ENCODE results near the gene SPAG16. TPM values are rescaled to one million over a fixed set of nuclear protein-coding genes. Genes with fewer than 3 reads are reported as not detected.

The SPAG16 gene
- total RNA-seq, 2 experiments from 2014 or later: 8.4 to 8.5 TPM

- no peaks in the 10 kb centered on the region for H3K27me3 Mint-ChIP-seq
- no peaks in the 10 kb centered on the region for H3K9me3 Mint-ChIP-seq
- H3K27ac Mint-ChIP-seq: no peak overlapping the region
- POLR2A ChIA-PET: no interaction called here
- no peak for DNase-seq
- no peaks in the 10 kb centered on the region for H3K4me1 Mint-ChIP-seq
- no peaks in the 10 kb centered on the region for H3K36me3 Mint-ChIP-seq (ENCODE audit: low read depth)
- CTCF ChIA-PET: no interaction called here
- H3K4me3 Mint-ChIP-seq: no peak overlapping the region
Observed at GRCh38 chr2:214377286-214377624, 1093.0 kb downstream of the SPAG16 start.

GRCh38 chr2:214378455-214379103 is 1094.3 kb downstream of the SPAG16 start:
- H3K27me3 Mint-ChIP-seq: no peaks in the 10 kb centered on the region
- H3K9me3 Mint-ChIP-seq: no peaks in the 10 kb centered on the region
- DNase-seq: no peak
- CTCF ChIA-PET: no interaction called here
- H3K36me3 Mint-ChIP-seq (ENCODE audit: low read depth): no peaks in the 10 kb centered on the region
- POLR2A ChIA-PET: no interaction called here
- no peak overlapping the region for H3K27ac Mint-ChIP-seq
- no peaks in the 10 kb centered on the region for H3K4me1 Mint-ChIP-seq
- no peak overlapping the region for H3K4me3 Mint-ChIP-seq

- Mint-ChIP-seq H3K4me3 (no peak overlapping the region), H3K9me3 (no peaks in the 10 kb centered on the region), H3K27me3 (no peaks in the 10 kb centered on the region), H3K36me3 (ENCODE audit: low read depth) (no peaks in the 10 kb centered on the region), H3K4me1 (no peaks in the 10 kb centered on the region), H3K27ac (no peak overlapping the region)
- ChIA-PET CTCF (no interaction called here), POLR2A (no interaction called here)
- no peak for DNase-seq
Observed at GRCh38 chr2:214379227-214379626, 1095.0 kb downstream of the SPAG16 start.

- no peak for DNase-seq
- Mint-ChIP-seq H3K9me3 (no peaks in the 10 kb centered on the region), H3K4me1 (no peaks in the 10 kb centered on the region), H3K4me3 (no peak overlapping the region), H3K36me3 (ENCODE audit: low read depth) (no peaks in the 10 kb centered on the region), H3K27me3 (no peaks in the 10 kb centered on the region), H3K27ac (no peak overlapping the region)
- ChIA-PET CTCF (no interaction called here), POLR2A (no interaction called here)
Observed at GRCh38 chr2:214380681-214381080, 1096.4 kb downstream of the SPAG16 start.

- Mint-ChIP-seq H3K9me3 (no peaks in the 10 kb centered on the region), H3K27me3 (no peaks in the 10 kb centered on the region), H3K4me3 (no peak overlapping the region), H3K4me1 (no peaks in the 10 kb centered on the region), H3K27ac (no peak overlapping the region), H3K36me3 (ENCODE audit: low read depth) (no peaks in the 10 kb centered on the region)
- ChIA-PET POLR2A (no interaction called here), CTCF (no interaction called here)
- no peak for DNase-seq
Observed at GRCh38 chr2:214382229-214382628, 1098.0 kb downstream of the SPAG16 start.

- Mint-ChIP-seq H3K4me1 (no peaks in the 10 kb centered on the region), H3K4me3 (no peak overlapping the region), H3K27ac (no peak overlapping the region), H3K36me3 (ENCODE audit: low read depth) (no peaks in the 10 kb centered on the region), H3K27me3 (no peaks in the 10 kb centered on the region), H3K9me3 (no peaks in the 10 kb centered on the region)
- ChIA-PET CTCF (no interaction called here), POLR2A (no interaction called here)
- no peak for DNase-seq
Observed at GRCh38 chr2:214386720-214387119, 1102.5 kb downstream of the SPAG16 start.

DNA sequence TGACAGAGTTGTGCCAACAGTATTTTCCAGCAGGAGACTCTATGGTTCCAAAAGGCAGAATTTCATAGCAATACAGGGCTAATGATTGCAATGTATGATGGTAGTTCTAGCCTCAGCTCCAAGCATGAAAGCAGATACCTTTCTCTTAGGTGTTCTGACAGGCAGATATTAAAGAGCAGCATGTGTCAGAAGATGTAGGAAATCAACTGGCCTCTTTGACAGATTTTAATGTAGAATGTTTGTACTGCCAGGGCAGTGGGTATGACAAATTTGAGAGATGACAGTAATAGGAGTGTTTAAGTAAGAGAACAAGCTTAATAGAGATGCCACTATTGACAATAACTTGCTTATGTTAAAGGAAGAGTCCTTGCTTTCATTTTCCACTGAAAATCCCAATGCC is 1105.1 kb downstream of the SPAG16 start:
- Mint-ChIP-seq H3K27ac (no peak overlapping the region), H3K4me1 (no peaks in the 10 kb centered on the region), H3K4me3 (no peak overlapping the region), H3K27me3 (no peaks in the 10 kb centered on the region), H3K36me3 (ENCODE audit: low read depth) (no peaks in the 10 kb centered on the region), H3K9me3 (no peaks in the 10 kb centered on the region)
- no peak for DNase-seq
- ChIA-PET POLR2A (no interaction called here), CTCF (no interaction called here)

GRCh38 chr2:214393796-214394195 is 1109.5 kb downstream of the SPAG16 start:
- POLR2A ChIA-PET: no interaction called here
- Mint-ChIP-seq H3K9me3 (no peaks in the 10 kb centered on the region), H3K36me3 (ENCODE audit: low read depth) (no peaks in the 10 kb centered on the region), H3K27me3 (no peaks in the 10 kb centered on the region), H3K4me1 (no peaks in the 10 kb centered on the region), H3K27ac (no peak overlapping the region), H3K4me3 (no peak overlapping the region)
- DNase-seq: no peak
- CTCF ChIA-PET: no interaction called here

- no peaks in the 10 kb centered on the region for H3K27me3 Mint-ChIP-seq
- no peak for DNase-seq
- POLR2A ChIA-PET: no interaction called here
- H3K4me3 Mint-ChIP-seq: no peak overlapping the region
- H3K27ac Mint-ChIP-seq: no peak overlapping the region
- no peaks in the 10 kb centered on the region for H3K36me3 Mint-ChIP-seq (ENCODE audit: low read depth)
- CTCF ChIA-PET: no interaction called here
- H3K9me3 Mint-ChIP-seq: no peaks in the 10 kb centered on the region
- H3K4me1 Mint-ChIP-seq: no peaks in the 10 kb centered on the region
Observed at GRCh38 chr2:214395040-214395439, 1110.8 kb downstream of the SPAG16 start.

DNA sequence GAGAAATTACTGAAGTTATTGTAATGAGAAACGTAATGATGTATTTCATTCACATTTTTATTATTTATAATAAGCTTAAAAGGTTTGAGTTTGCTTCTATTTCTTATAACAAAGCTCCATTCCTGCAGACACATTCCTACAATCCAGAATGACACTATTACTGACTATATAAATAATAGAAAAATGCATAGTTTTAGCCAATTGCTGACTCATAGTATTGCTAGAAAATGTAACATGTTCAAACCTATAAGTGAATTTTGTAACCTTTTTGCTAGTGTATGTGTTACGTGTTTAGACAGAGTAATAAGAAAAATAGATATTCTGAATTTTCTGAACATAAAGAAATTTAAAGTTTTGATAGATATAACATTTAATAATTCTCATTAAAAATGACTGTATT is 1117.3 kb downstream of the SPAG16 start:
- no peak for DNase-seq
- H3K27me3 Mint-ChIP-seq: no peaks in the 10 kb centered on the region
- ChIA-PET CTCF (no interaction called here), POLR2A (no interaction called here)
- H3K36me3 Mint-ChIP-seq (ENCODE audit: low read depth): no peaks in the 10 kb centered on the region
- H3K9me3 Mint-ChIP-seq: no peaks in the 10 kb centered on the region
- H3K4me3 Mint-ChIP-seq: no peak overlapping the region
- H3K27ac Mint-ChIP-seq: no peak overlapping the region
- no peaks in the 10 kb centered on the region for H3K4me1 Mint-ChIP-seq

- Mint-ChIP-seq H3K27ac (no peak overlapping the region), H3K4me3 (no peak overlapping the region), H3K36me3 (ENCODE audit: low read depth) (no peaks in the 10 kb centered on the region), H3K27me3 (no peaks in the 10 kb centered on the region), H3K4me1 (no peaks in the 10 kb centered on the region), H3K9me3 (no peaks in the 10 kb centered on the region)
- DNase-seq: no peak
- POLR2A ChIA-PET: no interaction called here
- CTCF ChIA-PET: no interaction called here
Observed at GRCh38 chr2:214410128-214410775, 1126.0 kb downstream of the SPAG16 start.

GRCh38 chr2:214410918-214411554 is 1126.8 kb downstream of the SPAG16 start, which contains the start of gene VWC2L:
VWC2L (plus strand) TSS chr2:214411054; CDS start chr2:214414194, 3,140 bp downstream.
- ChIA-PET POLR2A (no interaction called here), CTCF (no interaction called here)
- Mint-ChIP-seq H3K27ac (no peak within 1 kb of the TSS), H3K4me3 (no peak within 1 kb of the TSS), H3K9me3 (no peaks in the 10 kb centered on the region), H3K4me1 (no peaks in the 10 kb centered on the region), H3K36me3 (ENCODE audit: low read depth) (no peaks in the 10 kb centered on the region), H3K27me3 (no peaks in the 10 kb centered on the region)
- peak; percentile 35 for DNase-seq

DNA sequence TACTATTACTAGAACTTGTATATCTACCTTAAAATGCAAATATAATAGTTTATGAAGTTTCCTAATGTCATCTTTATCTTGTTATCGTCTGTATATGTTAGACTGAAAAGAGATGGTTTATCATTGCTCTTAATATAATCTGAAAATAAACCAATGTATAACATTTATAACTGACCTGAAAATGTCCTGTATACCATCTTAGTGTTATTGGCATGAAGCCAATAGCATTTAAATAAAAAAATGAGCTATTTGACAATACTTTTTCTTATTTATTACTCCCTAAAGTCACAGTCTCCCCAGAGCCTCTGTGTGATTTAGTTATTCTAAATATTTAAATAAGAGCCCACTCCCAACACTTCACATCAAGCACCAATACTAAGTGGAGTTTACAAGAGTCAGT is 1128.4 kb downstream of the SPAG16 start:
- no peaks in the 10 kb centered on the region for H3K27me3 Mint-ChIP-seq
- no peak overlapping the region for H3K4me3 Mint-ChIP-seq
- ChIA-PET POLR2A (no interaction called here), CTCF (no interaction called here)
- no peaks in the 10 kb centered on the region for H3K9me3 Mint-ChIP-seq
- no peaks in the 10 kb centered on the region for H3K4me1 Mint-ChIP-seq
- no peak for DNase-seq
- no peaks in the 10 kb centered on the region for H3K36me3 Mint-ChIP-seq (ENCODE audit: low read depth)
- H3K27ac Mint-ChIP-seq: no peak overlapping the region

GRCh38 chr2:214436470-214436869 is 1152.2 kb downstream of the SPAG16 start:
- no peak for DNase-seq
- Mint-ChIP-seq H3K4me1 (no peaks in the 10 kb centered on the region), H3K36me3 (ENCODE audit: low read depth) (no peaks in the 10 kb centered on the region), H3K4me3 (no peak overlapping the region), H3K27me3 (no peaks in the 10 kb centered on the region), H3K27ac (no peak overlapping the region), H3K9me3 (no peaks in the 10 kb centered on the region)
- POLR2A ChIA-PET: no interaction called here
- CTCF ChIA-PET: no interaction called here

Data from activated CD4-positive, alpha-beta memory T cell treated with anti-CD3 and anti-CD28 coated beads, Interleukin-2, amount 10 ng/mL, durations not matched to agents 7 days and 5 days (primary cell).